Ishikawa (cell line): ENCODE results near the gene SUPT5H.

Source experiments
- CEBPB ChIP-seq: IDR thresholded peaks from 2 replicates; pipeline ENCODE4 v1.6.1; 2012
- CREB1 ChIP-seq: IDR thresholded peaks from 2 replicates; pipeline ENCODE4 v1.6.1; 2012; ENCODE audit warnings: low read depth
- EGR1 ChIP-seq: IDR thresholded peaks from 2 replicates; pipeline ENCODE4 v1.6.1; 2012
- EP300 ChIP-seq: IDR thresholded peaks from 2 replicates; pipeline ENCODE4 v1.6.1; 2012; ENCODE audit warnings: borderline replicate concordance
- FOXM1 ChIP-seq: IDR thresholded peaks from 2 replicates; pipeline ENCODE4 v1.6.1; 2012; ENCODE audit warnings: low read depth, borderline replicate concordance
- RAD21 ChIP-seq: IDR thresholded peaks from 2 replicates; pipeline ENCODE4 v1.6.1; 2012; ENCODE audit warnings: low read depth
- TAF1 ChIP-seq: IDR thresholded peaks from 2 replicates; pipeline ENCODE4 v1.6.1; 2012; ENCODE audit warnings: low read depth, mild to moderate bottlenecking
- TCF12 ChIP-seq: IDR thresholded peaks from 2 replicates; pipeline ENCODE4 v1.6.1; 2012; ENCODE audit warnings: low read depth
- YY1 ChIP-seq: IDR thresholded peaks from 2 replicates; pipeline ENCODE4 v1.6.1; 2012; ENCODE audit warnings: low read depth
- ZBTB7A ChIP-seq: IDR thresholded peaks from 2 replicates; pipeline ENCODE4 v1.6.1; 2012; ENCODE audit warnings: low read depth
- TF ChIP-seq, protein P1 (sequence below): IDR thresholded peaks from 2 replicates; pipeline ENCODE4 v1.6.1; 2012; ENCODE audit warnings: low read depth, mild to moderate bottlenecking
- TF ChIP-seq, protein P2 (sequence below): IDR thresholded peaks from 2 replicates; pipeline ENCODE4 v1.6.1; 2012
- TF ChIP-seq, protein P3 (sequence below): IDR thresholded peaks from 2 replicates; pipeline ENCODE4 v1.6.1; 2012

DNA sequence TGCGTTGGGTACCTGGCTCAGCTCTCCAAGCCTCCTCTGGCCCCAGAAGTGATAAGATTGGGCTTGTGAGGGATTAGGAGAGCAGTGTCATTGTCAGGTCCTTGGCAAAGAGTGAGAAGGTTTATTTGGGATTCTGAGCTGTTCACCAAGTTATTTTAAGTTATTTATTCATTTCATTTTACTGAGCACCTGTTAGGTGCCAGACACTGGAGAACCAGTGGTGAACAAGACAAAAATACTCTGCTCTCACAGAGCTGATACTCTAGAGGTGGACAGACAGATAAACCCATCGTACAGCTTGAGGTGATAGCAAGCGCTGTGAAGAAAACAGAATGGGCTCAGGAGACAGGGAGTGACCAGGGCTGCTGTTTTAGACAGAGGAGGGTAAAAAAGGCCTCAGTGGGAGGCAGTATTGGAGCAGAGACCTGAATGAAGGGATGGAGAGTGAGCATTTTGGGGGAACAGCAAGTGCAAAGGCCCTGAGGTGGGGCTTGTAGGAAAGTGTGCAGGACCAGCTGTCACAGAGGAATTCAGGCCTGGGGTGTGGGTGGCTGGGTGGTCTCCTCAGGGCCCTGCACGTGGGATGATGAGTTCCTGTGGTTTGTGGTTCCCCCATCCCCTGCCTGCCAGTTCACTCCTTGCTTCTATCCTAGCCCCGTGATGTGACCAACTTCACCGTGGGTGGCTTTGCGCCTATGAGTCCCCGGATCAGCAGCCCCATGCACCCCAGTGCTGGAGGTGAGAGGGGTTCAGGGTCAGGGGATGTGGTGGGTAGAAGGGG lies 26.6 kb downstream of the SUPT5H start:
- TF ChIP-seq YY1 = no peak
- TF ChIP-seq, protein P1, sequence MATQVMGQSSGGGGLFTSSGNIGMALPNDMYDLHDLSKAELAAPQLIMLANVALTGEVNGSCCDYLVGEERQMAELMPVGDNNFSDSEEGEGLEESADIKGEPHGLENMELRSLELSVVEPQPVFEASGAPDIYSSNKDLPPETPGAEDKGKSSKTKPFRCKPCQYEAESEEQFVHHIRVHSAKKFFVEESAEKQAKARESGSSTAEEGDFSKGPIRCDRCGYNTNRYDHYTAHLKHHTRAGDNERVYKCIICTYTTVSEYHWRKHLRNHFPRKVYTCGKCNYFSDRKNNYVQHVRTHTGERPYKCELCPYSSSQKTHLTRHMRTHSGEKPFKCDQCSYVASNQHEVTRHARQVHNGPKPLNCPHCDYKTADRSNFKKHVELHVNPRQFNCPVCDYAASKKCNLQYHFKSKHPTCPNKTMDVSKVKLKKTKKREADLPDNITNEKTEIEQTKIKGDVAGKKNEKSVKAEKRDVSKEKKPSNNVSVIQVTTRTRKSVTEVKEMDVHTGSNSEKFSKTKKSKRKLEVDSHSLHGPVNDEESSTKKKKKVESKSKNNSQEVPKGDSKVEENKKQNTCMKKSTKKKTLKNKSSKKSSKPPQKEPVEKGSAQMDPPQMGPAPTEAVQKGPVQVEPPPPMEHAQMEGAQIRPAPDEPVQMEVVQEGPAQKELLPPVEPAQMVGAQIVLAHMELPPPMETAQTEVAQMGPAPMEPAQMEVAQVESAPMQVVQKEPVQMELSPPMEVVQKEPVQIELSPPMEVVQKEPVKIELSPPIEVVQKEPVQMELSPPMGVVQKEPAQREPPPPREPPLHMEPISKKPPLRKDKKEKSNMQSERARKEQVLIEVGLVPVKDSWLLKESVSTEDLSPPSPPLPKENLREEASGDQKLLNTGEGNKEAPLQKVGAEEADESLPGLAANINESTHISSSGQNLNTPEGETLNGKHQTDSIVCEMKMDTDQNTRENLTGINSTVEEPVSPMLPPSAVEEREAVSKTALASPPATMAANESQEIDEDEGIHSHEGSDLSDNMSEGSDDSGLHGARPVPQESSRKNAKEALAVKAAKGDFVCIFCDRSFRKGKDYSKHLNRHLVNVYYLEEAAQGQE = no peak
- TF ChIP-seq TCF12 = no peak
- TF ChIP-seq TAF1 = no peak
- no peak for TF ChIP-seq ZBTB7A
- TF ChIP-seq, protein P2, sequence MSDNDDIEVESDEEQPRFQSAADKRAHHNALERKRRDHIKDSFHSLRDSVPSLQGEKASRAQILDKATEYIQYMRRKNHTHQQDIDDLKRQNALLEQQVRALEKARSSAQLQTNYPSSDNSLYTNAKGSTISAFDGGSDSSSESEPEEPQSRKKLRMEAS = no peak
- TF ChIP-seq RAD21 = no peak
- no peak for TF ChIP-seq EP300
- TF ChIP-seq, protein P3, sequence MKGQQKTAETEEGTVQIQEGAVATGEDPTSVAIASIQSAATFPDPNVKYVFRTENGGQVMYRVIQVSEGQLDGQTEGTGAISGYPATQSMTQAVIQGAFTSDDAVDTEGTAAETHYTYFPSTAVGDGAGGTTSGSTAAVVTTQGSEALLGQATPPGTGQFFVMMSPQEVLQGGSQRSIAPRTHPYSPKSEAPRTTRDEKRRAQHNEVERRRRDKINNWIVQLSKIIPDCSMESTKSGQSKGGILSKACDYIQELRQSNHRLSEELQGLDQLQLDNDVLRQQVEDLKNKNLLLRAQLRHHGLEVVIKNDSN = no peak
- no peak for TF ChIP-seq EGR1
- no peak for TF ChIP-seq CREB1
- no peak for TF ChIP-seq FOXM1
- no peak for TF ChIP-seq CEBPB
